SK-N-SH (cell line): Measurements from ENCODE around the gene TGFB1I1. TPM values are rescaled to one million over a fixed set of nuclear protein-coding genes. Genes with fewer than 3 reads are reported as not detected.

Source experiments
- CTCF ChIA-PET: fragments of 300-600, 350-600 bp; formaldehyde crosslinking; extraction: SDS; loops from one replicate; lab custom pipeline; 2021; lab: Yijun Ruan, JAX
- POLR2A ChIA-PET: fragments of 350-600 bp; sonication (Branson Sonifier 250); formaldehyde crosslinking; extraction: SDS; loops from one replicate; lab custom pipeline; 2020; ENCODE audit warnings: antibody characterized with exemption, inconsistent platforms; lab: Yijun Ruan, JAX
- DNase-seq: peaks from one replicate; pipeline ENCODE4 v3.0.0; 2012
- H2AFZ ChIP-seq: fragments of 200-600 bp; sonication (generic); 2 replicates; pipeline ENCODE4 v1.8.1; 2016; ENCODE audit warnings: antibody characterized with exemption, mild to moderate bottlenecking, low read depth
- H3F3A ChIP-seq: fragments of 200-600 bp; sonication (generic); replicated peaks from 2 replicates; pipeline ENCODE3; 2016; ENCODE audit warnings: antibody characterized with exemption, mild to moderate bottlenecking; ENCODE audit not compliant: insufficient read depth
- H3K27ac ChIP-seq, 2 experiments: fragments of 200-500 bp in 1 of 2; fragments of 200-600 bp in 1 of 2; sonication (Bioruptor generic) in 1 of 2; sonication (generic), shearing (Covaris generic) in 1 of 2; 2 replicates each; pipeline versions ENCODE4 v1.5.1 to v1.6.1; 2014 to 2016; ENCODE audit warnings: low read depth in 2 of 2, inconsistent platforms in 1 of 2, low read length in 1 of 2, mild to moderate bottlenecking in 1 of 2, mixed read lengths in 1 of 2
- H3K27me3 ChIP-seq: fragments of 200-600 bp; sonication (generic), shearing (Covaris generic); 2 replicates; pipeline ENCODE4 v1.6.1; 2016; ENCODE audit warnings: mixed run types; ENCODE audit not compliant: insufficient read depth
- H3K36me3 ChIP-seq, 2 experiments: fragments of 200-500 bp in 1 of 2; fragments of 200-600 bp in 1 of 2; sonication (Bioruptor generic) in 1 of 2; sonication (generic) in 1 of 2; replicated peaks in 1 of 2; 2 replicates each; pipeline versions ENCODE3 to v1.5.1; 2014 to 2016; ENCODE audit warnings: low read length in 1 of 2, mild to moderate bottlenecking in 1 of 2; ENCODE audit not compliant: insufficient read depth in 2 of 2, control insufficient read depth in 1 of 2
- H3K4me1 ChIP-seq, 2 experiments: fragments of 200-500 bp in 1 of 2; fragments of 200-600 bp in 1 of 2; sonication (Bioruptor generic) in 1 of 2; sonication (generic), shearing (Covaris generic) in 1 of 2; 2 replicates each; pipeline versions ENCODE4 v1.5.1 to v1.6.1; 2014 to 2016; ENCODE audit warnings: low read depth in 1 of 2, low read length in 1 of 2, mixed run types in 1 of 2; ENCODE audit not compliant: insufficient read depth in 2 of 2, control insufficient read depth in 1 of 2
- H3K4me2 ChIP-seq: fragments of 200-600 bp; sonication (generic), shearing (Covaris generic); 2 replicates; pipeline ENCODE4 v1.6.1; 2017; ENCODE audit warnings: mixed run types
- H3K4me3 ChIP-seq, 2 experiments: fragments of 200-500 bp in 1 of 2; fragments of 200-600 bp in 1 of 2; sonication (Bioruptor generic) in 1 of 2; sonication (generic), shearing (Covaris generic) in 1 of 2; 2 replicates each; pipeline versions ENCODE4 v1.5.1 to v1.8.1; 2014 to 2016; ENCODE audit warnings: low read depth in 2 of 2, inconsistent platforms in 1 of 2, low read length in 1 of 2, mild to moderate bottlenecking in 1 of 2, mixed read lengths in 1 of 2, moderate library complexity in 1 of 2
- H3K79me2 ChIP-seq: fragments of 200-600 bp; sonication (generic); 2 replicates; pipeline ENCODE4 v1.8.1; 2017; ENCODE audit warnings: mild to moderate bottlenecking; ENCODE audit not compliant: insufficient read depth
- H3K9ac ChIP-seq: fragments of 200-600 bp; sonication (generic); 2 replicates; pipeline ENCODE4 v1.6.1; 2017; ENCODE audit warnings: mixed run types
- H3K9me2 ChIP-seq: fragments of 200-600 bp; sonication (generic); 2 replicates; pipeline ENCODE4 v1.6.1; 2017; ENCODE audit warnings: mixed run types
- H3K9me3 ChIP-seq: fragments of 200-600 bp; sonication (generic); 2 replicates; pipeline ENCODE4 v1.6.1; 2017; ENCODE audit warnings: mixed run types, mild to moderate bottlenecking, moderate library complexity
- H4K20me1 ChIP-seq: fragments of 200-600 bp; sonication (generic); 2 replicates; pipeline ENCODE4 v1.6.1; 2017; ENCODE audit warnings: mild to moderate bottlenecking, mixed run types; ENCODE audit not compliant: insufficient read depth
- EP300 ChIP-seq, 2 experiments: IDR thresholded peaks; 2 replicates each; pipeline versions ENCODE4 v1.4.0 to v1.6.1; 2012; ENCODE audit warnings: borderline replicate concordance in 1 of 2, low read depth in 1 of 2, low read length in 1 of 2
- EZH2phosphoT487 ChIP-seq: fragments of 200-600 bp; sonication (generic); IDR thresholded peaks from 2 replicates; pipeline ENCODE4 v1.6.1; 2017; ENCODE audit warnings: low read depth, mixed run types, mild to moderate bottlenecking, antibody characterized with exemption, moderate library complexity, borderline replicate concordance
- FOSL2 ChIP-seq: IDR thresholded peaks from 2 replicates; pipeline ENCODE4 v1.4.0; 2012; ENCODE audit warnings: low read depth, mild to moderate bottlenecking, moderate library complexity, borderline replicate concordance
- FOXJ3 ChIP-seq: sonication (generic); formaldehyde crosslinking; IDR thresholded peaks from 2 replicates; pipeline ENCODE4 v1.5.1; 2020; ENCODE audit warnings: mild to moderate bottlenecking, missing genetic modification reagents
- MEF2A ChIP-seq: IDR thresholded peaks from 2 replicates; pipeline ENCODE4 v1.4.0; 2012; ENCODE audit warnings: low read depth, borderline replicate concordance
- MXI1 ChIP-seq: IDR thresholded peaks from 2 replicates; pipeline ENCODE4 v1.6.1; 2012; ENCODE audit warnings: mild to moderate bottlenecking, low read depth, low read length, improper control_type of control experiment
- NRF1 ChIP-seq: IDR thresholded peaks from 2 replicates; pipeline ENCODE4 v1.6.1; 2012; ENCODE audit warnings: low read depth, mild to moderate bottlenecking, low read length
- POLR2AphosphoS5 ChIP-seq: IDR thresholded peaks from 2 replicates; pipeline ENCODE4 v1.6.1; 2012; ENCODE audit warnings: low read depth, low read length
- RAD21 ChIP-seq: IDR thresholded peaks from 2 replicates; pipeline ENCODE4 v1.6.1; 2012; ENCODE audit warnings: mild to moderate bottlenecking, low read length
- RFX5 ChIP-seq: IDR thresholded peaks from 2 replicates; pipeline ENCODE4 v1.6.1; 2012; ENCODE audit warnings: mild to moderate bottlenecking, improper control_type of control experiment, low read length
- SMC3 ChIP-seq: IDR thresholded peaks from 2 replicates; pipeline ENCODE4 v1.6.1; 2012; ENCODE audit warnings: low read depth, low read length, improper control_type of control experiment
- TAF1 ChIP-seq: IDR thresholded peaks from 2 replicates; pipeline ENCODE4 v1.6.1; 2012; ENCODE audit warnings: low read depth, mild to moderate bottlenecking, low read length, moderate library complexity, borderline replicate concordance
- TEAD4 ChIP-seq: IDR thresholded peaks from 2 replicates; pipeline ENCODE4 v1.4.0; 2012; ENCODE audit warnings: mild to moderate bottlenecking, borderline replicate concordance; ENCODE audit not compliant: insufficient read depth
- WGBS: methylation state at CpG from one replicate; pipeline ENCODE4 v1.1.6; 2017; ENCODE audit warnings: low lambda C conversion rate; 5-methylcytosine and 5-hydroxymethylcytosine counted together
- polyA plus RNA-seq, 3 experiments: library from polyadenylated mRNA; depleted of rRNA; stranded (reverse); fragments of >200 nt; gene quantifications; 2 replicates each; pipeline ENCODE4 v1.2.3, GENCODE V29; 2012
- TF ChIP-seq, protein P1 (sequence below): IDR thresholded peaks from 2 replicates; pipeline ENCODE4 v1.4.0; 2012; ENCODE audit warnings: low read depth, borderline replicate concordance
- TF ChIP-seq, protein P2 (sequence below): fragments of 150-350 bp; IDR thresholded peaks from 2 replicates; pipeline ENCODE4 v1.6.1; 2017; ENCODE audit warnings: antibody characterized with exemption, low read length, low read depth, borderline replicate concordance
- TF ChIP-seq, protein P3 (sequence below): IDR thresholded peaks from 2 replicates; pipeline ENCODE4 v1.4.0; 2012; ENCODE audit warnings: low read depth, borderline replicate concordance
- TF ChIP-seq, protein P4 (sequence below): IDR thresholded peaks from 2 replicates; pipeline ENCODE4 v1.4.0; 2012; ENCODE audit warnings: low read depth

TGFB1I1 gene
- polyA plus RNA-seq, 1 of the 3 experiments (the other 2 are of a cell fraction), result 29.7 TPM

DNA sequence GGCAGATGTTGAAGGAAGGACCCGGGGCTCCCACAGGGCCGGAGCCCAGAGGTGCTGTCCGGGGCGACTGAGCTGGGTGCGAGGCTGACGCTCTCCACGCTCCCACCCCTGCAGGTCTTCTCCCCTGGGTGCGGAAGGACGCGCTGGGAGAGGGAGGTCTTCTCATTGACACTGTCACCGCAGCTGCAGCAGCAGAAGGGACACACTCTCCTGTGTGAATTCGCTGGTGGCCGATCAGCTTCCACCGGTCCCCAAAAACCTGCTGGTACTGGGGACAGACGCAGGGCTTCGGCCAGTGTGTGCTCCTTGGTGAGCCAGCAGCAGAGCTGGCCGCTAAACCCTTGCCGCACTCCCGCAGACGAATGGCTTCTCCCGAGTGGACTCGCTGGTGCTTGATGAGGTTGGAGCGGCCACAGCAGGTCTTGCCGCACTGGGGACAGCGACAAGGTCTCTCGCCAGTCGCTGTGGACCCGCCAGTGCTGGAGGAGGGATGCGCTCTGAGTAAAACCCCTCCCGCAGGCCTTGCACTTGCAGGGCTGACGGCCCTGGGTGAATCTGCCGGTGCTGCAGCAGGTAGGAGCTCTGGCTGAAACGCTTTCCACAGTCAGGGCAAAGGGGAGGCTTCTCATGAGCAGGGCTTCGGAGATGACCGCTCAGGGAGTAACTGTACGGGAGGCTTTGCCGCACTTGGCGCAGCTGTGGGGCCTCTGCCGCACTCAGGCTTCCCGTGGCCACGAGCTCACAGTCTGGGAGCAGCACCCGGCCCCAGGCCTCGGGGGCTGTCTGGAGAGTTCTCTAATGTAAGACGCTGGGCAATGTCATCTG lies 35.5 kb upstream of the TGFB1I1 start:
- Histone ChIP-seq H3F3A (peaks cover 21% of the 10 kb centered on the region), H3K9ac (no peak overlapping the region), H3K9me2 (no peaks in the 10 kb centered on the region), H2AFZ (no peak overlapping the region), H3K79me2 (no peaks in the 10 kb centered on the region), H3K4me3 (no peak overlapping the region), H3K27me3 (no peaks in the 10 kb centered on the region), H3K4me1 (peaks cover 0 to 2% of the 10 kb centered on the region in 2 experiments; a peak in 1 of 4 replicates), H4K20me1 (no peaks in the 10 kb centered on the region), H3K36me3 (no peaks in the 10 kb centered on the region), H3K9me3 (no peaks in the 10 kb centered on the region), H3K27ac (no peak overlapping the region), H3K4me2 (no peak overlapping the region)
- ChIA-PET POLR2A (no interaction called here), CTCF (interaction anchor here (0.6 to 1.2 kb wide), 2 partner anchors 54 to 216 kb away, joined by 3 to 5 read pairs; no protein-coding TSS in a partner anchor)
- DNase-seq, result no peak
- TF ChIP-seq, protein P1, sequence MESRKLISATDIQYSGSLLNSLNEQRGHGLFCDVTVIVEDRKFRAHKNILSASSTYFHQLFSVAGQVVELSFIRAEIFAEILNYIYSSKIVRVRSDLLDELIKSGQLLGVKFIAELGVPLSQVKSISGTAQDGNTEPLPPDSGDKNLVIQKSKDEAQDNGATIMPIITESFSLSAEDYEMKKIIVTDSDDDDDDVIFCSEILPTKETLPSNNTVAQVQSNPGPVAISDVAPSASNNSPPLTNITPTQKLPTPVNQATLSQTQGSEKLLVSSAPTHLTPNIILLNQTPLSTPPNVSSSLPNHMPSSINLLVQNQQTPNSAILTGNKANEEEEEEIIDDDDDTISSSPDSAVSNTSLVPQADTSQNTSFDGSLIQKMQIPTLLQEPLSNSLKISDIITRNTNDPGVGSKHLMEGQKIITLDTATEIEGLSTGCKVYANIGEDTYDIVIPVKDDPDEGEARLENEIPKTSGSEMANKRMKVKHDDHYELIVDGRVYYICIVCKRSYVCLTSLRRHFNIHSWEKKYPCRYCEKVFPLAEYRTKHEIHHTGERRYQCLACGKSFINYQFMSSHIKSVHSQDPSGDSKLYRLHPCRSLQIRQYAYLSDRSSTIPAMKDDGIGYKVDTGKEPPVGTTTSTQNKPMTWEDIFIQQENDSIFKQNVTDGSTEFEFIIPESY, result no peak
- TF ChIP-seq SMC3 (no peak), RFX5 (no peak), MXI1 (no peak), NRF1 (no peak), EZH2phosphoT487 (no peak), FOXJ3 (no peak), FOSL2 (no peak), EP300 (IDR thresholded peaks at IDR 0.05; ENCODE audit: borderline replicate concordance in 1 of 2, low read depth in 1 of 2, low read length in 1 of 2) (no peak)
- TF ChIP-seq, protein P2, sequence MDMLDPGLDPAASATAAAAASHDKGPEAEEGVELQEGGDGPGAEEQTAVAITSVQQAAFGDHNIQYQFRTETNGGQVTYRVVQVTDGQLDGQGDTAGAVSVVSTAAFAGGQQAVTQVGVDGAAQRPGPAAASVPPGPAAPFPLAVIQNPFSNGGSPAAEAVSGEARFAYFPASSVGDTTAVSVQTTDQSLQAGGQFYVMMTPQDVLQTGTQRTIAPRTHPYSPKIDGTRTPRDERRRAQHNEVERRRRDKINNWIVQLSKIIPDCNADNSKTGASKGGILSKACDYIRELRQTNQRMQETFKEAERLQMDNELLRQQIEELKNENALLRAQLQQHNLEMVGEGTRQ, result no peak
- WGBS, result 85% methylated on average over 19 of the region's 44 CpGs

DNA sequence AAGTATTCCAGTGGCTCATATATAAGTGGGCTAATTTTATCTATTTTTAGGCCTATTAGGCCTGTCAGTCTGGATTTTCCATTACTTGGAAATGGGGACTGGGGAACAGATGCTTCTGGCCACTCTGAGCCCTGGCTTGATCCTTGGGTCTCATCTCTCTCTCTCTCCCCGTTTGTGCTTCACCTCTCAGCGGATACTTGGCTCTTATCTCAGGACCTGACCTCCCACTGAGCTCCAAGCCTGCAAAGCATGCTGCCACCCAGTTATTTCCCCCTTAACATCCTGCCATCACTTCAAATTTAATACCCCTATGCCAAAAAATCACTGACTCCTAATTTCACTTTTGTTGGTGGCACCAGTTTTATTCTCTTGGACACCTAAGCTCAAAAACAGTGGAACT lies 33.5 kb upstream of the TGFB1I1 start:
- Histone ChIP-seq H4K20me1 (no peaks in the 10 kb centered on the region), H3K36me3 (no peaks in the 10 kb centered on the region), H3K9ac (no peak overlapping the region), H3K4me1 (peaks cover 0 to 5% of the 10 kb centered on the region in 2 experiments; a peak in 1 of 4 replicates), H3F3A (peaks cover 24% of the 10 kb centered on the region), H2AFZ (no peak overlapping the region), H3K4me2 (no peak overlapping the region), H3K79me2 (no peaks in the 10 kb centered on the region), H3K27me3 (no peaks in the 10 kb centered on the region), H3K4me3 (no peak overlapping the region)
- CTCF ChIA-PET, result interaction anchor here (1.2 to 3.2 kb wide), 2 partner anchors 9 to 99 kb away, joined by 3 to 13 read pairs; partner anchors contain the start of gene COX6A2
- WGBS, result 71% methylated on average over 2 of the region's 2 CpGs
- DNase-seq, result no peak
- no peak for TF ChIP-seq EZH2phosphoT487
- TF ChIP-seq, protein P3, sequence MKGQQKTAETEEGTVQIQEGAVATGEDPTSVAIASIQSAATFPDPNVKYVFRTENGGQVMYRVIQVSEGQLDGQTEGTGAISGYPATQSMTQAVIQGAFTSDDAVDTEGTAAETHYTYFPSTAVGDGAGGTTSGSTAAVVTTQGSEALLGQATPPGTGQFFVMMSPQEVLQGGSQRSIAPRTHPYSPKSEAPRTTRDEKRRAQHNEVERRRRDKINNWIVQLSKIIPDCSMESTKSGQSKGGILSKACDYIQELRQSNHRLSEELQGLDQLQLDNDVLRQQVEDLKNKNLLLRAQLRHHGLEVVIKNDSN, result no peak
- no peak for TF ChIP-seq POLR2AphosphoS5
- TF ChIP-seq, protein P4, sequence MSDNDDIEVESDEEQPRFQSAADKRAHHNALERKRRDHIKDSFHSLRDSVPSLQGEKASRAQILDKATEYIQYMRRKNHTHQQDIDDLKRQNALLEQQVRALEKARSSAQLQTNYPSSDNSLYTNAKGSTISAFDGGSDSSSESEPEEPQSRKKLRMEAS, result no peak
- TF ChIP-seq MEF2A, result no peak
- TF ChIP-seq TAF1, result no peak
- TF ChIP-seq SMC3, result no peak
- no peak for TF ChIP-seq TEAD4
- TF ChIP-seq RAD21, result no peak
- TF ChIP-seq, protein P1, result no peak
- TF ChIP-seq, all 33 proteins: peak for 0
- H3K27ac ChIP-seq, result no peak overlapping the region
- POLR2A ChIA-PET, result no interaction called here
- H3K9me3 ChIP-seq, result no peaks in the 10 kb centered on the region
- H3K9me2 ChIP-seq, result no peaks in the 10 kb centered on the region
